ENCODE results near the gene RFC2.

The RFC2 gene

DNA sequence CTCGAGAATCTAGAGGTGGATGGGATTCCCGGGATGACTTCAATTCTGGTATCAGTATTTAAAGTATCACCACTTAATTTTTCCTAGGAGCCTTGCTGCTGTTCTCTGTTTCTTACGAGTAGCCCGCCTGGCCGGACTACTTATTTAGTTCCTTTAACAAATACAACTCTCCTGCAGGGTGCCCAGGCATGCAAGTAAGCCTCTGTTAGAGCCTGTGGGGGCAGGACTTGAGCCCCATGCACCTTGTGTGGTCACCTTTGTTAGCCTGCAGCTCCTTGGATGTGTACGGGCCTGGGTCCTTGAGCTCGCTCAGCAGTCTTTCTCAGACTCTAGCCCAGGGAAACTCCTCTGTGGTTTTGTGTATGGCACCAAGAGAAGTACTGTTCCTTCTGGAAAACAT, 63.9 kb downstream of the RFC2 start:
- DNase-seq (ENCODE audit: low spot score): no peak

DNA sequence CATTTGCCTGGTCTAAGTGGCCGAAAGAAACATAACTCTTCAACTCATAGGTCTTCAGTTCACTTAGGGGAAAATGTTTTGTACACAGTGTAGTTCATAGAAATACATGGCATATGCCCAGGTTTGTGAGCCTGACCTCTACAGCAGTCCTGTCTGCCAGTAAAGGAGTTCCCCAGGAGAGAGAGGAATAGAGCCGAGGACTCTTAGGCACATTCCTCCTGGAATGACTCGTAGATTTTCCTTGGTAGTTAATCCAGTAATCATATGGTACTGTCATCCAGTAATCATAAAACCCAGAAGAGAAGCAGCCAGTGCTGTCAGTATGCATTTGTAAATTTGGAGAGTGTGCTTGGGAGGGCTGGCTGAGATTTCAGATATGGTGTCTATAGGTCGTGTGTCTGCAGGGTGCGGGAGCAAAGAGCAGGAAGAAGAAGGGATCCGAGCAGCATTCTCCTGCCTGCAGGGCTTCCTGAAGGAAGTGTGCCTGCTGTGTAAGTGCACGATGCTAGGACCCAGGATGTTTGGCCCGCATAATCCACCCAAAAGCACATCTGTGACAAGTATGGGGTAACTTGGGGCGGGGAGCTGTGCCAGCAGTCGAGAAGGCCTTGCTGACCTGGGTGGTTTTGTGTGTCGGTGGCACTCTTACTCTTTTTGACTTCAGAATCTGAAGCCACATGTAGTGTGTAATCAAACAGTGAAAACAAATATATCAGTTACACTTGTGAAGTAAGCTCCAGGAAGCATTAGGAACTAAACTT, 66.1 kb downstream of the RFC2 start:
- DNase-seq (ENCODE audit: low spot score): no peak

DNA sequence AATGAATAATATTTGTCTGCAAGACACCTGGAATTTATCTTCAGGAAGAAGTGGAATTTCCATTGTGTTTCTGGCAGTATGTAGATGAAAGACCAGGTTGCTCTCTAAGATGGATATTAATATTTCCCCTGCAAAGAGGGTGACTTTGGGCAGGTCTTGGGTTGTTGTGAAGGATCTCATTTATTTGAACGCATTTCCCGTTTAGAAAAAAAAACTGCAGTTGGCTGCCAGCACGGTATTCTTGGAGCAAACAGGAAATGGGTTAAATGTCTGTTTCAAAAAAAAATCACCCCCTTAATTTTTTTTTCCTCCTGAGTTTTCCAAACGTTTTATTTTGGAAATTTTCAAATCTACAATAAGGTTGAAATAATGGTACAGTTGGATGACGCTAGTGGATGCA, 68.6 kb downstream of the RFC2 start:
- no peak for DNase-seq (ENCODE audit: low spot score)

DNA sequence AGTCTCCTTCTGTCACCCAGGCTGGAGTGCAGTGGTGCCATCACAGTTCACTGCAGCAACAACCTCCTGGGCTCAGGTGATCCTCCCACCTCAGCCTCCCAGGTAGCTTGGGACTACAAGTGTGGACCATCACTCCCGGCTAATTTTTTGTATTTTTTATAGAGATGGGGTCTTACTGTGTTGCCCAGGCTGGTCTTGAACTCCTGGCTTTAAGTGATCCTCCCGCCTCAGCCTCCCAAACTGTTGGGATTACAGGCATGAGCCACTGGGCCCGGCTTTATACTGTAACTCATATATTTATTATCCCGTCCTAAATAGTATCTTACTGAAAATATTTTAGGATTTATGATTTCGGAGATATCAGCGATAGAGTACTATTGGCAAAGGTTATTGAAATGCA, 69.2 kb downstream of the RFC2 start:
- no peak for DNase-seq (ENCODE audit: low spot score)

DNA sequence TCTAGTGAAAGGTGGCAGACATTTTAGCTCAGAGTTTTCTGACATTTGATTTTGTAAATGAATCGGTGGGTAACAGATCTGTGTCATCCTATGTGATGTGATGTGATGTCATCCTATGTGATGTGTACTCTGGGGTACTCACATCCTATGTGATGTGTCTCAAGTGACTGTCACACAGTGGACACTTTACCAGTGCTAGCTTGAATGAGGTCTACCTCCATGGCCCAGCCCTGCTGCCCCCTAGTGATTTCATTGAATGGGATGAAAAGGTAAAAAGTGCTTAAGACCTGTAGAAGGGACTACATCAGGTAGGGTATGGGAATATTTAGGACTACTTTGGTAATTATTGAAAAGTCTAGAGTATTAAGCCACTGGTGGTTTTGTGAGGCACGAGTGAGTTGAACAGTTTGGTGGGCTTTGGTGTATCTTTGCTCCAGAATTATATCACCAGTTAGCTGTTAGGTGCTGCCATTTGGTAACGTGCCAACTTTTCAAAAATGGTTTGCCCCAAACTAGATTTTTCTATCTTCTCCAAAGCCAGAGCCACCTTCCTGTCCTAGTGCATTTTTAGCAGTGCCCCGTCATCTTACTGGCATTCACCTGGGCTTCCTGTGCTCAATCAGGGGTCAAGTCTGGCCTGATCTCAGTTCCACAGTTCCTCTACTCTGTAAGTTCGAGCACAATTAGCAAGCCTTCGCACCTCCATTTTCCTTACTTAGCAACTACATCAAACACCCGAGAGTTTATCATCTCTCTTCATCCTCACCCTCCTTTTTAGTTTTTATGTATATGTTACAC, 70.3 kb downstream of the RFC2 start:
- DNase-seq (ENCODE audit: low spot score): no peak

DNA sequence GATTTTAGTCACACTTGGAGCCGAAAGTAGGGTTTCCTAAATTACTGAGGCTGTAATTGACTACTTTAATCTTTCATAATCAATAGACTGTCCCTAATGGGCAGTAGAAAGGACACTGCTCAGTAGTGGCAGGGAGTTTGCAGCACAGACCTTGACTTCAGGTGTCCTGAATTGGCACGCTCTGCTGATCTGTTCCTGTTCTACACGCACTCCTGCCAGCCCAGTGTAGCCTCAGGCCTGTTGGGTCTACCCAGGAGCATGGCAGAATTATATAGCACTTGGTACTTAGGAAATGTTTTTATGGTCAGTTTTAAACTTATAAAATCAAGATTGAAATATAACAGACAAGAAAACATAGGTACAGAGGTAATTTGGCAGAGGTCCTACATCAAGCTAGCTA, 71.1 kb downstream of the RFC2 start:
- DNase-seq (ENCODE audit: low spot score): no peak

DNA sequence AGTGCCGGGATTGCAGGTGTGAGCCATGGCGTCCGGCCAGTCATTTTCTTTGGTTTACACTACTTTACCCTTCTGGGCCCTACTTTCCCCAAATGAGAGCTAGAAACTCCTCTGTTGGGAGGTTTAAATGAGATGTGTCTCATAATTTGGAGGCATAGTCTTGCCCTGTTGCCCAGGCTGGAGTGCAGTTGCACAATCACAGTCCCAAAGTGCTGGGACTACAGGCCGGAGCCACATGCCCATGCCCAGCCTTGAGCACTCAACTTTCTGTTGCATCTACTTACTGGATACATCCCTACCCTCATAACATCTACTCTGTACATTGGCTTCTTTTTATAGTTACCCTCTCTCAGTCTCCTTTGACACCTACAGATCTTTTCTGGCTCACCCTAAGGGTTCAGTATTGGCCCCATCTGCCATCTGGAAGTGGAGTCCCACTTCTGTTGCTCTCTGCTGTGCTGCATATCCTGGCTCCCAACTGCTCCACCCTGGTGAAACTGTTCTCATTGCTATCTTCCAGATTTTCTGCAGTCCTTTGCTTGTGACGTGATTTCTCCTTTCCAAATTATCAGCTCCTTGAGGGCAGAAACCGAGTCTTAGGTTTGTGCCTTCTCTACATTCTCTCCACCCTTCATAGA, 71.6 kb downstream of the RFC2 start:
- no peak for DNase-seq (ENCODE audit: low spot score)

DNA sequence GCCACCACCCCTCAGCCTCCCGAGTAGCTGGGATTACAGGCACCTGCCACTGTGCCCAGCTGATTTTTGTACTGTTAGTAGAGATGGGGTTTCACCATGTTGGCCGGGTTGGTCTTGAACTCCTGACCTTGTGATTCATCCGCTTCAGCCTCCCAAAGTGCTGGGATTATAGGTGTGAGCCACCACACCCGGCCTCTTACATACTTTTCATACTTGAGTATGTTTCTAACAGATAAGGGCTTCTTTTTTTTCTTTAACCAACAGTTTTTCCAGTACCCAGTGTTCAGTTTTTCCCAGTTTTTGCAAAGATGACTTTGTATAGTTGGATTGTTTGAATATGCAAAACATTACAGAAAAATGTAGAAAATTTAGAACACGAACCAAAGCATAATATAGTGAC, 72.4 kb downstream of the RFC2 start:
- DNase-seq (ENCODE audit: low spot score): no peak

All from ecto neural progenitor cell (in vitro differentiated cells).